Measurements from ENCODE around the gene HS2ST1. TPM values are rescaled to one million over a fixed set of nuclear protein-coding genes. Genes with fewer than 3 reads are reported as not detected.

HS2ST1 gene
- polyA plus RNA-seq, 3 donors, result 2.6 to 6.0 (median 4.2) TPM

DNA sequence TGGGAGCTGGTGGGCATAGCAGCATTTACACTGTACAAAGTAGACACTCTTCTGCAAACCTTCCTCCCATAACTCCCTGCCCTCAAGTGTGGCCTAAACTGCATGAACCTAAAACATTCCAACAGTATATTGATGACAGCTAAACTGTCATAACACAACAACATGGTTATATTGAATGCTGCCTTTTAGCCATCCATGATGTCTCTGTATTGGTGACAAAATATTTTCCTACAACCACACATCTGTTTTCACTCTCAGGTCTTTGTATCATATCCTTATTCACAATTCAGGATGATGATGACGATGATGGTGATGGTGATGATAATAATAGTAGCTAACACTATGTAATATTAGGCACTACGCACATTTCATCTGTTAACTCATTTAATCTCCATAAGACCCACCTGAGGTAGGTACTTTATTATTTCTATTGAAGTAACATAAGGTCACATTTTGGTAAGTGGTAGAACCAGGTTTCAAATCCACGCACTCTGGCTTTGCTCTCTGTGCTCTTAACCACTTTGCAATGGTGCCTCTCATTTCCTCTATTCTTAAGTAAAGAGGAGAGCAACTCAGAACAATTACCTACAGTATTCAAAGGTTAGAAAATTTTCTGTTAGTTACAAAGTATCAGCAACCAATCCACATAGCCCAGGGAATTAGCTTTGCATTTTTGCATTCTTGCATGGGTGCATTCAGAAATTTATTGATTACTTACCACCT lies 229.1 kb downstream of the HS2ST1 start:
- no peaks in the 10 kb centered on the region for H3K79me2 ChIP-seq (ENCODE audit: insufficient read depth, low read length)
- no peak overlapping the region for H3K27ac Mint-ChIP-seq
- H3K4me1 Mint-ChIP-seq, result peaks cover 33% of the 10 kb centered on the region
- TF ChIP-seq, protein P1, sequence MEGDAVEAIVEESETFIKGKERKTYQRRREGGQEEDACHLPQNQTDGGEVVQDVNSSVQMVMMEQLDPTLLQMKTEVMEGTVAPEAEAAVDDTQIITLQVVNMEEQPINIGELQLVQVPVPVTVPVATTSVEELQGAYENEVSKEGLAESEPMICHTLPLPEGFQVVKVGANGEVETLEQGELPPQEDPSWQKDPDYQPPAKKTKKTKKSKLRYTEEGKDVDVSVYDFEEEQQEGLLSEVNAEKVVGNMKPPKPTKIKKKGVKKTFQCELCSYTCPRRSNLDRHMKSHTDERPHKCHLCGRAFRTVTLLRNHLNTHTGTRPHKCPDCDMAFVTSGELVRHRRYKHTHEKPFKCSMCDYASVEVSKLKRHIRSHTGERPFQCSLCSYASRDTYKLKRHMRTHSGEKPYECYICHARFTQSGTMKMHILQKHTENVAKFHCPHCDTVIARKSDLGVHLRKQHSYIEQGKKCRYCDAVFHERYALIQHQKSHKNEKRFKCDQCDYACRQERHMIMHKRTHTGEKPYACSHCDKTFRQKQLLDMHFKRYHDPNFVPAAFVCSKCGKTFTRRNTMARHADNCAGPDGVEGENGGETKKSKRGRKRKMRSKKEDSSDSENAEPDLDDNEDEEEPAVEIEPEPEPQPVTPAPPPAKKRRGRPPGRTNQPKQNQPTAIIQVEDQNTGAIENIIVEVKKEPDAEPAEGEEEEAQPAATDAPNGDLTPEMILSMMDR (IDR thresholded peaks at IDR 0.05), result no peak
- no CpG with 5 or more reads among the region's 3 CpGs for WGBS (ENCODE audit: insufficient coverage)
- H4K20me1 ChIP-seq (ENCODE audit: insufficient read depth, low read length), result no peaks in the 10 kb centered on the region
- no peak overlapping the region for H3K4me3 Mint-ChIP-seq
- peaks cover 0 to 4% (median 0%) of the 10 kb centered on the region in 3 donors for H3K27me3 Mint-ChIP-seq (ENCODE audit: low read depth in 3 of 3)
- peaks cover 20 to 25% of the 10 kb centered on the region in 2 donors for H3K4me1 ChIP-seq (ENCODE audit: control insufficient read depth in 1 of 2, insufficient read depth in 2 of 2, low read length in 2 of 2)
- no peak overlapping the region for H3K27ac ChIP-seq (ENCODE audit: low read depth in 1 of 2, low read length in 2 of 2)
- no peak overlapping the region for H3K4me2 ChIP-seq (replicated peaks; ENCODE audit: extremely low read depth, low read length, poor library complexity, severe bottlenecking)
- no peaks in the 10 kb centered on the region for H3K36me3 ChIP-seq (replicated peaks in 1 of 2; ENCODE audit: control insufficient read depth in 1 of 2, insufficient read depth in 2 of 2, low read length in 2 of 2)
- no peak for DNase-seq
- H3K36me3 Mint-ChIP-seq, result no peaks in the 10 kb centered on the region
- no peak overlapping the region for H2AFZ ChIP-seq (ENCODE audit: insufficient read depth, low read depth, low read length, poor library complexity, severe bottlenecking)
- no peak overlapping the region for H3K4me3 ChIP-seq (replicated peaks in 1 of 3; ENCODE audit: low read depth in 2 of 3, low read length in 3 of 3)
- H3K9me3 Mint-ChIP-seq, result peaks cover 1 to 8% (median 2%) of the 10 kb centered on the region in 7 donors
- no peak overlapping the region for H3K9ac ChIP-seq (ENCODE audit: insufficient read depth, low read length, poor library complexity, severe bottlenecking)
- H3K27me3 ChIP-seq (ENCODE audit: control insufficient read depth in 2 of 2, insufficient read depth in 2 of 2, low read length in 2 of 2), result no peaks in the 10 kb centered on the region
- intact Hi-C loops (cut with micrococcal nuclease), result no loop called here
- H3K9me3 ChIP-seq (replicated peaks in 1 of 2; ENCODE audit: control insufficient read depth in 1 of 2, insufficient read depth in 1 of 2, low read length in 2 of 2), result no peaks in the 10 kb centered on the region

DNA sequence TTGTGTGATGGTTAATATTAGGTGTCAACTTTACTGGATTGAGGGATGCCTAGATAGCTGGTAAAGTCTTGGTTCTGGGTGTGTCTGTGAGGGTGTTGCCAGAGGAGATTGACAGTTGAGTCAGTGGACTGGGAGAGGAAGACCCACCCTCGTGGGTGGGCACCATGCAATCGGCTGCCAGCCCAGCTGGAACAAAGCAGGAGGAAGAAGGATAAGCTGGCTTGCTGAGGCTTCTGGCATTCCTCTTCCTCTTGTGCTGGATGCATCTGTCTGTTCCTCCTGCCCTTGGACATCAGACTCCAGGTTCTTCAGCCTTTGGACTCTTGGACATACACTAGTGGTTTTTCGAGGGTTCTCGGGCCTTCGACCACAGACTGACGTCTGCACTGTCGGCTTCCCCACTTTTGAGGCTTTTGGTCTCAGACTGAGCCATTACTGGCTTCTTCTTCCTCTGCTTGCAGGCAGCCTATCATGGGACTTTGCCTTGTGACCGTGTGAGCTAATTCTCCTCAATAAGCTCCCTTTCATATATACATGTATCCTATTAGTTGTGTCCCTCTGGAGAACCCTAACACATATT lies 230.0 kb downstream of the HS2ST1 start:
- TF ChIP-seq, protein P1 (IDR thresholded peaks at IDR 0.05), result no peak
- H3K4me3 Mint-ChIP-seq, result no peak overlapping the region
- Histone ChIP-seq H3K4me2 (replicated peaks; ENCODE audit: extremely low read depth, low read length, poor library complexity, severe bottlenecking) (no peak overlapping the region), H3K36me3 (replicated peaks in 1 of 2; ENCODE audit: control insufficient read depth in 1 of 2, insufficient read depth in 2 of 2, low read length in 2 of 2) (no peaks in the 10 kb centered on the region), H3K9me3 (replicated peaks in 1 of 2; ENCODE audit: control insufficient read depth in 1 of 2, insufficient read depth in 1 of 2, low read length in 2 of 2) (no peaks in the 10 kb centered on the region), H3K4me3 (replicated peaks in 1 of 3; ENCODE audit: low read depth in 2 of 3, low read length in 3 of 3) (no peak overlapping the region), H2AFZ (ENCODE audit: insufficient read depth, low read depth, low read length, poor library complexity, severe bottlenecking) (no peak overlapping the region), H3K27me3 (ENCODE audit: control insufficient read depth in 2 of 2, insufficient read depth in 2 of 2, low read length in 2 of 2) (no peaks in the 10 kb centered on the region), H3K4me1 (ENCODE audit: control insufficient read depth in 1 of 2, insufficient read depth in 2 of 2, low read length in 2 of 2) (peaks cover 28 to 34% of the 10 kb centered on the region in 2 donors), H3K27ac (ENCODE audit: low read depth in 1 of 2, low read length in 2 of 2) (no peak overlapping the region), H3K79me2 (ENCODE audit: insufficient read depth, low read length) (no peaks in the 10 kb centered on the region), H3K9ac (ENCODE audit: insufficient read depth, low read length, poor library complexity, severe bottlenecking) (no peak overlapping the region), H4K20me1 (ENCODE audit: insufficient read depth, low read length) (no peaks in the 10 kb centered on the region)
- no peaks in the 10 kb centered on the region for H3K36me3 Mint-ChIP-seq
- peaks cover 41% of the 10 kb centered on the region for H3K4me1 Mint-ChIP-seq
- no peak for DNase-seq
- WGBS (ENCODE audit: insufficient coverage), result 37% methylated on average over 7 of the region's 8 CpGs
- H3K27ac Mint-ChIP-seq, result no peak overlapping the region
- intact Hi-C loops (cut with micrococcal nuclease), result no loop called here
- H3K27me3 Mint-ChIP-seq (ENCODE audit: low read depth in 3 of 3), result peaks cover 0 to 3% (median 0%) of the 10 kb centered on the region in 3 donors
- H3K9me3 Mint-ChIP-seq, result peaks cover under 1 to 8% (median 2%) of the 10 kb centered on the region in 7 donors

All from CD14-positive monocyte (primary cell).